Vagina (tissue), 2 donors: ENCODE data around the gene C3orf22.

Experiments
- POLR2A ChIP-seq, 2 donors: fragments of 450-650 bp; IDR thresholded peaks; one replicate each; pipeline ENCODE4 v1.6.1; 2017; ENCODE audit warnings: antibody characterized with exemption in 2 of 2, mild to moderate bottlenecking in 2 of 2, moderate library complexity in 2 of 2
- POLR2AphosphoS5 ChIP-seq, 2 donors: sonication (generic); formaldehyde crosslinking; IDR thresholded peaks; one replicate each; pipeline ENCODE4 v1.9.0; 2017; ENCODE audit warnings: antibody characterized with exemption in 2 of 2, mild to moderate bottlenecking in 2 of 2, low read depth in 1 of 2; ENCODE audit not compliant: insufficient read depth in 1 of 2
- TF ChIP-seq, protein P1 (sequence below), 3 experiments: fragments of 450-650 bp in 2 of 3; fragments of 200-600 bp in 1 of 3; sonication (generic) in 1 of 3; IDR thresholded peaks; one replicate each; pipeline ENCODE4 v1.5.1; 2017 to 2019; ENCODE audit warnings: antibody characterized with exemption in 3 of 3, mild to moderate bottlenecking in 2 of 3, moderate library complexity in 2 of 3

GRCh38 chr3:126577261-126577660 is 18.5 kb upstream of the C3orf22 start:
- TF ChIP-seq, protein P1, sequence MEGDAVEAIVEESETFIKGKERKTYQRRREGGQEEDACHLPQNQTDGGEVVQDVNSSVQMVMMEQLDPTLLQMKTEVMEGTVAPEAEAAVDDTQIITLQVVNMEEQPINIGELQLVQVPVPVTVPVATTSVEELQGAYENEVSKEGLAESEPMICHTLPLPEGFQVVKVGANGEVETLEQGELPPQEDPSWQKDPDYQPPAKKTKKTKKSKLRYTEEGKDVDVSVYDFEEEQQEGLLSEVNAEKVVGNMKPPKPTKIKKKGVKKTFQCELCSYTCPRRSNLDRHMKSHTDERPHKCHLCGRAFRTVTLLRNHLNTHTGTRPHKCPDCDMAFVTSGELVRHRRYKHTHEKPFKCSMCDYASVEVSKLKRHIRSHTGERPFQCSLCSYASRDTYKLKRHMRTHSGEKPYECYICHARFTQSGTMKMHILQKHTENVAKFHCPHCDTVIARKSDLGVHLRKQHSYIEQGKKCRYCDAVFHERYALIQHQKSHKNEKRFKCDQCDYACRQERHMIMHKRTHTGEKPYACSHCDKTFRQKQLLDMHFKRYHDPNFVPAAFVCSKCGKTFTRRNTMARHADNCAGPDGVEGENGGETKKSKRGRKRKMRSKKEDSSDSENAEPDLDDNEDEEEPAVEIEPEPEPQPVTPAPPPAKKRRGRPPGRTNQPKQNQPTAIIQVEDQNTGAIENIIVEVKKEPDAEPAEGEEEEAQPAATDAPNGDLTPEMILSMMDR (IDR thresholded peaks at IDR 0.05) = no peak
- no peak for TF ChIP-seq POLR2AphosphoS5 (IDR thresholded peaks at IDR 0.05; ENCODE audit: insufficient read depth in 1 of 2, low read depth in 1 of 2)
- TF ChIP-seq POLR2A (IDR thresholded peaks at IDR 0.05) = no peak
